A673 (cell line): ENCODE measurements around the gene CALHM2.

ENCODE experiments used
- CTCF ChIP-seq: fragments of 300-800, 200-600 bp; sonication (generic); conservative IDR thresholded peaks from 2 replicates; pipeline ENCODE4 v1.5.1; 2017; ENCODE audit warnings: low read depth, mild to moderate bottlenecking, antibody characterized with exemption, low read length, moderate library complexity, mixed read lengths
- EZH2 ChIP-seq: fragments of 200-600 bp; sonication (generic); IDR thresholded peaks from 2 replicates; pipeline ENCODE4 v1.6.1; 2017; ENCODE audit warnings: borderline replicate concordance, low read depth, mild to moderate bottlenecking, mixed read lengths, antibody characterized with exemption, low read length; ENCODE audit not compliant: poor library complexity, severe bottlenecking

- TF ChIP-seq CTCF (no peak), EZH2 (no peak)
Observed at GRCh38 chr10:103415581-103415980, 36.6 kb downstream of the CALHM2 start.
